ENCODE data around the gene MYO16. TPM values are rescaled to one million over a fixed set of nuclear protein-coding genes. Genes with fewer than 3 reads are reported as not detected.

Gene MYO16
- total RNA-seq, 4 donors from 2014 or later: 0.06 to 0.07 TPM; not detected in 2

DNA sequence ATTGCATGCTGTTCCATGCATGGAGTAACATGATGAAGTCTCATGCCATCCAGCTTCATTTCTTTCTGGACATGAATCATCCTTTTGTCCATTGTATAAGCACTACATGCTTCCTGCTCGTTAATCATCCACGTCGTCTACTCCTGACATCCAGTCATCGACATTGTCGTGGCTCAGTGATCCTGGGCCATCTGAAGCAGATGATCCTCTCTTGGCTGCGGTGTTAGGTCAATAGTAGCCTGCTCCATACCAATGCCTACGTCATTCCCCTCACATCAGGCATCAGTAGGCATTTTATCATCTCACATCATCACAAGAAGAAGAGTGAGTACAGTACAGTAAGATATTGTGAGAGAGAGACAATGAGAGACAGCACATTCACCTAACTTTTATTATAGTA is 7.9 kb upstream of the MYO16 start:
- whole genome bisulfite sequencing, 2 donors: 77 to 78% methylated on average over 7 of the region's 7 CpGs
- intact Hi-C loops (cut with DNase I; ENCODE audit: low total_unique reads): no loop called here
- TF ChIP-seq CTCF (IDR thresholded peaks at IDR 0.05) (no peak), POLR2A (IDR thresholded peaks at IDR 0.05) (no peak)
- DNase-seq (ENCODE audit: low spot score in 2 of 2): no peak
- no peak overlapping the region for H3K4me3 ChIP-seq (ENCODE audit: low read depth, poor library complexity, severe bottlenecking)

DNA sequence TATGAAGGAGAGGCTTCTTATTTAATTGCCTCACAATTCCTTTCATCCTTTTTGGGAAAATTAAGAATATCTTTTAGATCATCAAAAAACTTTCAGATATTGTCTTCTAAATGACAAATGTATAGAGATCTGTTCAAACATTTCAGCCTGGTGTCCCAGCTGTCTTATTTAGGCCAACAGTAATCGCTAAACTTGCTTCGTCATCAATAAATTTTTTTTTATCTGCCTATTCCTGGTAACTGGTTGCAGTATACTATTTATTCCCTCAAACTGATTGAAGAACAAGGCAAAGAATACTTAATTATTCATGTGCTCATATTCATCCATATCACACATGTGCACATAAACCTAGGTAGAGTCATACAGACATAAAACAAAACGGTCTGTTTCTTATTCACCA is 5.3 kb upstream of the MYO16 start:
- 83 to 87% methylated on average over 3 of the region's 3 CpGs for WGBS, 2 donors
- TF ChIP-seq CTCF (IDR thresholded peaks at IDR 0.05) (no peak), POLR2A (IDR thresholded peaks at IDR 0.05) (no peak)
- intact Hi-C loops (cut with DNase I; ENCODE audit: low total_unique reads): no loop called here
- H3K4me3 ChIP-seq (ENCODE audit: low read depth, poor library complexity, severe bottlenecking): no peak overlapping the region
- DNase-seq (ENCODE audit: low spot score in 2 of 2): no peak

DNA sequence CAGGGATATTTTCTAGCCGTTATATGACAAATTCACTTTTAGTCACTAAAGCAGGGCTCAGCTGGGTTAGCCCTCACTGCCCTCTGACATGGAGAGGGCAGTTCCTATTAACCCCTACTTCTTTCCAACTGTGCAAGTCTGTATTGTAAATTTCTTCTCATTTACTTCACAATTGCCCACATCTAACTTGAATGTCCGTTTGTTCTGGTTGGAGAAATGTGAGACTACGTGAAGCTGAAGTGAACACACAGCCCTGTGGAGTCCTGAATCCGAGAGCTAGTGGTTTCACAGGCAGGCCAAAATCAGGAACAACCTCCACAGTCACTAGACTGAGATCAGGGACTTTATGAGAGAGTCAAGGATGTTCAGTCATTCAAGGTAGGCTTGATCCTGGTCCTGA is 4.4 kb upstream of the MYO16 start:
- no peak for TF ChIP-seq POLR2A (IDR thresholded peaks at IDR 0.05)
- no peak for TF ChIP-seq CTCF (IDR thresholded peaks at IDR 0.05)
- intact Hi-C loops (cut with DNase I; ENCODE audit: low total_unique reads): no loop called here
- no peak overlapping the region for H3K4me3 ChIP-seq (ENCODE audit: low read depth, poor library complexity, severe bottlenecking)
- 64 to 73% methylated on average over 4 of the region's 4 CpGs for WGBS, 2 donors
- no peak for DNase-seq (ENCODE audit: low spot score in 2 of 2)

DNA sequence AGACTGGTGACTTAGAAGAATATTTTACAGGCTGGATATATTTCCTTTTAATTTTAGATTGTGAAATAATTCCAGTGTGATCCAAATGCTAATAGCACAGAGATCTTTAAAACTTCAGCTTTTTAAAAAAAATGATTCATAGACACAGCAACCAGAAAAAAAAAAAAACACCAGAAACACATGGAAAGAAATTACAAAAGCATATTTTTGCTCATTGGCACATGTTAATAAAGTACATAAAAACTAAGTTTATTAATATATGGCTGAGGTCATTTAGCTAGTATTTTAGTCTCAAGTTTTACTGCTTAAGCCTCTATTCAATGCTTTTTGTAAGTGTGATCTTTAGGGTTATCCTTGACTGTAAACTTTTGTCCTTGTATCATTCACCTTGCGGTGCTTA is 577 bp downstream of the MYO16 start:
- no peak overlapping the region for H3K4me3 ChIP-seq (ENCODE audit: low read depth, poor library complexity, severe bottlenecking)
- 80 to 84% methylated on average over 1 of the region's 1 CpG for WGBS, 2 donors
- DNase-seq (ENCODE audit: low spot score in 2 of 2): no peak
- intact Hi-C loops (cut with DNase I; ENCODE audit: low total_unique reads): no loop called here
- no peak for TF ChIP-seq CTCF (IDR thresholded peaks at IDR 0.05)
- TF ChIP-seq POLR2A (IDR thresholded peaks at IDR 0.05): no peak

- intact Hi-C loops (cut with DNase I; ENCODE audit: low total_unique reads): no loop called here
- WGBS, 2 donors: 64 to 83% methylated on average over 5 of the region's 5 CpGs
- TF ChIP-seq POLR2A (IDR thresholded peaks at IDR 0.05) (no peak), CTCF (IDR thresholded peaks at IDR 0.05) (no peak)
Measured at GRCh38 chr13:108632649-108633167, 3.3 kb downstream of the MYO16 start.

DNA sequence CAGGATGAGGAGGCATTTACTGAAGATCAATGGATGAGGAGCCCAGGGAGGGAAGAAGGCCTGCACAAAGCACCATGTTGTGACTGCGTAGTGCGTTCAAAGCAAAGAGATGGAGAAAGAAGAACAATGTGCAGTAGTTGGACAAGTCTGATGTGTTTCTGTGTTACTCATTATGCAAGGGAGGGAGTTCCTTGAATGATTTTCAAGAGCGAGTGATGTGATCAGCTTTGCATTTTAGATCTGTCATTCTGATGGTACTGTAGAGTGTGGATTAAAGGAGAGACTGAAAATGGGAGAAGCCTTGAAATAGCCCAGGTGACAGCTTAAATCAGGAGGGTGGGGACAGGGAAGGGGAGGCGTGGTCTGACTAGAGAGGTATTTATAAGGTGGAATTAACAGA is 9.5 kb downstream of the MYO16 start:
- no peak overlapping the region for H3K4me3 ChIP-seq (ENCODE audit: low read depth, poor library complexity, severe bottlenecking)
- WGBS, 2 donors: 79 to 81% methylated on average over 4 of the region's 4 CpGs
- intact Hi-C loops (cut with DNase I; ENCODE audit: low total_unique reads): no loop called here
- no peak for DNase-seq (ENCODE audit: low spot score in 2 of 2)
- TF ChIP-seq POLR2A (IDR thresholded peaks at IDR 0.05): no peak
- no peak for TF ChIP-seq CTCF (IDR thresholded peaks at IDR 0.05)

More at GRCh38 chr13:108632649-108633167, 3.3 kb downstream of the MYO16 start:
- DNase-seq (ENCODE audit: low spot score in 2 of 2): no peak
- H3K4me3 ChIP-seq (ENCODE audit: low read depth, poor library complexity, severe bottlenecking): no peak overlapping the region
